ENCODE results near the gene DLX1.
A peak's percentile ranks its signal among the peaks of the same experiment; 100 is the strongest.
"Not testable (repeated sequence)": the region's sequence is repeated elsewhere in the genome, so short reads cannot be mapped to it uniquely, and the experiment has no call there.

Gene DLX1

DNA sequence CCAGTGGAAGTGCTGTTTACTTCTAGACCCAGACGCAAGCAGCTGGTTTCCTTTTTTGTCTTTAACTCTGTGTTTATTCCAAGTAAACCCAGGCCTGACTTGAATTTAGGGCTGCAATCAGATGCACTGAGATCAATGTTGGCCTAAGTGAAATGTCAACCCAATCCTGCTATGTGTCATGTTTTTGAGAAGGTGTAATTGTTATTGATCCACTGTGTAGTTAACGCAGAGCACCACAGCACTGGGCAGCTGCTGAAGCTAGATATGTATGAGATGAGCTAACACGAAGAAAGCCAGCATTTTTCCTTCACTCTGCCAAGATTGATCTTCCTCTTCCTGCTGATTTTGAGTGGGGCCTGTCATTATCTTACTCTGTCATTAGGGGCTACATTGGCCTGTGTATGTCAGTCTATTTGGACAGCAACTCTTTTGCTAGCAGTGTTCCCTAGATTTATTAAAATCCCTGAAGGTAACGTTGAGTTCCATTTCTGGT is 18.9 kb upstream of the DLX1 start:
- DNase-seq: no peak

GRCh38 chr2:172067905-172068304 is 17.4 kb upstream of the DLX1 start:
- DNase-seq: not testable (repeated sequence)

DNA sequence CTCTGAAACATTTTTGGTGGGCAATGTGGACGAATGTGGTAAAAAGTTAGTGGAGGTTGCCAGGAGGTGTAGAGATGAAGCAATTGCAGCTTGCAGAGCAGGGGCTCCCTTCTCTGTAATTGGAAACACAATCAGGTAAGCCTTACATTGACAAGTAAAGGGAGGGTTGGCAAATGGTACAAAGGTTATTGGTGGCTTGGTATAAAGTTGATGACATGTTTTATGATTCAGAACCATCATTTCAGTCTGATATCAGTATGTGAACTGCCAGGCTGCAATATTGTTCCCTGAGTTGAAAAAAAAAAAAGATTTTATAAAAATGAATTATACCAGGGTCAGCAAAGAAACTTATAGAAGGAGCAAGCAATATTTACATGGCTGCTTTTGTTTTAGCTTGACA is 14.4 kb upstream of the DLX1 start:
- no peak for DNase-seq

- DNase-seq: no peak
These were observed 13.0 kb upstream of the DLX1 start for GRCh38 chr2:172072303-172072702.

DNA sequence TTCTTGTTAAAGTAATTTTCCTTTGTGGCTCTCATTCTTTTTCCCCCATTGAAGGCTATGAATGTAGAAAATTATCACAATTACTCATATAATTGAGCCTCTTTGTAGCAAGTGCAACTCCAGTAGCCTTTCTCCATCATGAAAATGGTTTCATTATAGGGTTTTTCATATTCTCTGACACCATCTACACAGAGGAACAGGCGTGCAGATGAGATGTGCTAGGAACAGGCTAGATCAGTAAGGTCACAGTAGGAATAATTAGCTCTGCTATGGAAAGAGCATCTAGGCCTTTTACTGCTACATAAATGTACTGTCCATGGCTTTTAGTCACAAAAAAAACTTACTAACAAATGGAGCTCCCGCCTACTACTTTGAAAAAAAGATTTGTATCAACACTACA is 12.6 kb upstream of the DLX1 start:
- no peak for DNase-seq

- no peak for DNase-seq
These were observed 11.8 kb upstream of the DLX1 start for GRCh38 chr2:172073518-172073917.

DNA sequence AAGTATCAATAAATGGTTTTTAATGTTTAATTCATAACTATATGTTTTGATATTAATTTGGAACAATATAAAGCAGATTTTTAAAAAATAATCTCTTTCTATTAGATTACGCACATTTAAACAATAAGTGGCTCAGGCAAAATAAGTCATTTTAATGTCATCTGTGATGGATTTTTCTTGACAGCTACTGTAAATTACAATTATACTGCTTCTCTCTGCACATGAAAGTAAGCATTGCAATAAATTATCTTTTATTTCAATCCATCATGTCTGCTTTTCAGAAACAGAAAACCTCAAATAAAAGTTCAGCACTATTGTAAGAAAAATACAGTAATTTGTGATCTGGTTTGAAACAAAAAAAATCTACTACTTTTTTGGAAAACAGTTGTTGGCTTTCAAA is 11.1 kb upstream of the DLX1 start:
- no peak for DNase-seq

DNA sequence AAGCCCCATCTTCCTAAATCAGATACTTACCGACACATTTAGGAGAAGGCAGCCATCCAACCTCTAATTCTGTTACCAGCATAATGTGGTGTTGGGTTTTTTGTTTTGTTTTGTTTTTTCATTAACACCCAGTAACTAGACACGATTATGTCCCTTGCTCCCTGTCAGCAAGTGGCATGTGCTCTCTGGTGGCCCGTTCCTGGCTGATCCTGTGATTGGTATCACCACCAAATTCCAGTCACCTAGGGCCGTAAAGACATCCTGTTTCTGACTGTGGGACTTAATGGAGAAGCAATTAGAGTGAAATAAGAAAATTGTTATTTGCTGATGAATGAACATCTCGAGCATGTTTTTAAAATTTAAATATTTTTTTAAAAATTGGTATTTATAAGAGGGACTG is 5.9 kb upstream of the DLX1 start:
- no peak for DNase-seq

GRCh38 chr2:172079838-172080640 is 5.3 kb upstream of the DLX1 start:
- DNase-seq: no peak

DNA sequence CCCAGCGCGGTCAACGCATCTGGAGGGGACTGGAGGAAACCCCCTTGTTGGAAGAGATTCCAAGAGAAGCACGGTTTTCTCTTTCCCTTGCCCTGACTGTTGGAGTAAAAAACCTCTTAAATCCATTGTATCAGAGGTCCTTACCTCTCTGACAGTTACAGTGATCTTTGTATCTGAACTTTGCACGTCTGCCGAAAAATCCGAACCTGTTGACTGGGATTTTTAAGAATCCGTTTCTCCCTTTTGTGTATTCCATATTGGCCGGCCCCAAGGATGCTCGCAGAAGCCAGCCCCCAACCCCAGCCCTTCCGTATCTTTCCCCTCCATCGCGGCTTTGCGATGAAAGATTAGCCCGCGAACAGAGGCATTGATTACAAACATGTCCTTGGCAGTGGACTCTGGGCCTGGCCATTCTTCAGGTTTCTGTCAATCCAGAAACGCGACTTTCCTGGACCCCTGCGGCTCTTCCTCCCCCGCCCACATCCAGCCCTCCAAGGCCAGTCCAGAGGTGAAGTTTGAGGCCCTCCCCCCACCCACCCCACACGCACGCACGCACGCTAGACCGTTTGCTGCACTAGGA is 4.6 kb upstream of the DLX1 start:
- DNase-seq: no peak

GRCh38 chr2:172081221-172082022 is 3.9 kb upstream of the DLX1 start:
- DNase-seq: no peak

- DNase-seq: no peak
These were observed 3.0 kb upstream of the DLX1 start for GRCh38 chr2:172082105-172082943.

DNA sequence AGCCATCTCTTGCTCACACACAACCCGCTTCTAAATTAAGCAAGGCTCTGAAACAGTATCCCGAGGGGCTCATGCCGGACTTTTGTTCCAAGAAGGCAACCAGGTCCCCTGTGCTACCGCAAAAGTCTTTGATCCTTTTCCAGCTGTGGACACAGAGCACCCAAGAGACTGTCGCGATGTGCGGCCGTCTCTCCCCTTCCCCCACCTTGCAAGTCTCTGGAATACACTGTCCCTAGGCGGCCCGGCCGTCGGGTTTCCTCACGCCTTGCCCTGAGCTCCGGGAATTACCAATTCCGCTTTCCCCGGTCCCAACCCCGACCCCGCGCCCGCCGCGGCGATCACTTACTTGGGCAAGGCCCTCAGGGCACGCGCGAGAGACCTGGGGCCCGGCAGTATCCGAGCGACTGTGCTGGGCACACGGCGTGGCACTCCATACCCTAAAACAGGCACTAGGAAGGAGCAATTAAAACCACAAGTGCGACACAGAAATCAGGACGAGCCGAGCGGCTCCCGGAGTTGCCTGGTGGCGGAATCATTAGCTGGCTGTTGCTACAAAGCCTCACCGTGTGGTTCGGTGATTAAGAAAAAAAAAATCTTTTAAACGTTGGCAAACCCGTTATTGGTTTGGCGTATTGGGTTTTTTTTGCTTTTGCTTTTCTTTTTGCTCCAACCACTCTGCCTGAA is 2.2 kb upstream of the DLX1 start:
- no peak for DNase-seq

DNA sequence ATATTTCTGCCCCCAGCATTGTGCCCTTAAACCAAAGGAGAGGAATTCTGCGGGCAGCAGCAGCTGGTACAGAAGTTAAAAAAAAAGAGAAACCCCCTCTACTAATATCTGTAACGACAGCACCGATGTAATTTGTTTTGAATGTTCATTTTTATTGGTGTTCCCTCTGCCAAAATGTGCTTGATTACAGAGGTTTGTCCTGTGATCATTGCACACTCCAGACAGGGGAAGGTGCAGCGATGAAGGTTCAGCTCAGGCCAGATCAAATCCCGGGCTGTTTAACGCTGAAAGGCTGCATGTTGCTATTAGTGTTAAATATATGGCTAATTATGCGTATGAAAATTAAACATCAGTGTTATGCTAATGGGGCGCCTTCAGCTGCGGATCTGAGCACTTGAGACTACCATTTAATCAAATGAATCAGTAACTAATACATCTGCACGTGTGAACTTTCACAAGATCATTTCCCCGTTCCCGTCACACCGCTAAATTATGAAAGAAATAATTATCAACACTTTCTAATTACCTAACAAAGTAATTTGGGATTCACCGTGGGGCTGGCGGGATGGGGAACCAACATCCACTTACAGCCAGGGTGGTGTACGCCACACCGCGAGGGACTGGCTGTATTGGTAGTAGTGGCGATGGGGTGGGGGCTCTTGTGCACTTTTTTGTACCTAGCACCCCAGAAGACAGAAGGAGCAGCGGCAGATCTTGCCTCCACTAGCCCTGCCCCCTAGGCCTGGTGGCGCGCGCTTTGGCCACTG is 1.5 kb upstream of the DLX1 start:
- no peak for DNase-seq

GRCh38 chr2:172084395-172084644 is 987 bp upstream of the DLX1 start:
- DNase-seq: no peak

- peak; percentile 74 for DNase-seq
These were observed 455 bp upstream of the DLX1 start for GRCh38 chr2:172084645-172085459.

DNA sequence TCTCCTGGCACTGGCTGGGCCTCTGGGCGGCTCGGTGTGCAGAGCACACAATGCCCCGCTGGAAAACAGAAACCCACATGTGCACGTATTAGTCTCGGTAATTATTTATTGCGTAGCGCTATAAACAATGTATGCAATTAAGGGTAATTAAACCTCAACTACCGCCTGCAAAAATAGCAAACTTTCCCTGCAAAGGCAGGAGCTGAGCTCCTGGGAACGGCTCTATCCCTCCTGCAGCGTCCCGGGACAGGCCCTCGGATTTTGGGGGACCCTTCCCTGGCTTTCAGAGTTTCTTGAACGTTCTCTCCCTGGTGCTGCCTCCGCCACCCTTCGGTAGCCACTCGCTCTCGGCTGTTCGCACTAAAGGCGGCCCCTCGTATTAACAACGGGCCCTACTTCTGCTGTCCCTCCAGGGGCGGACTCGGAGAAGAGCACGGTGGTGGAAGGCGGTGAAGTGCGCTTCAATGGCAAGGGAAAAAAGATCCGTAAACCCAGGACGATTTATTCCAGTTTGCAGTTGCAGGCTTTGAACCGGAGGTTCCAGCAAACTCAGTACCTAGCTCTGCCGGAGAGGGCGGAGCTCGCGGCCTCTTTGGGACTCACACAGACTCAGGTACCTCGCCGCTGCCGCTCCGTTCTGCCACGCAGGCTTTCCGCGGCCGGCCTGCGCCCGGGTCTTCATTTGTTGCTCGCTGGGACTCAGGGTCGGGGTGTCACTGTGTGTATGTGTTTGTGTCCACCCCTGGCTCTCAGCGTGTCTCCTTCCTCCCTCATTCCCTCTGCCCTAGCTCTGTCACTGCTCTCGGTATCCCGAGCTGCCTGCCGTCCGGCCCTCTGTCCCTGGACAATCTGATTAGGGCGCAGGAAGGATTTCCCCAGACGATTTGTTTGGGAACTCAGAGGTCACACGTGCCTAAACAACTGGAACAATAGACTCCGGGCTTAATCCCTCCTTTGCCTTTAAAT is 1.2 kb downstream of the DLX1 start:
- no peak for DNase-seq

DNA sequence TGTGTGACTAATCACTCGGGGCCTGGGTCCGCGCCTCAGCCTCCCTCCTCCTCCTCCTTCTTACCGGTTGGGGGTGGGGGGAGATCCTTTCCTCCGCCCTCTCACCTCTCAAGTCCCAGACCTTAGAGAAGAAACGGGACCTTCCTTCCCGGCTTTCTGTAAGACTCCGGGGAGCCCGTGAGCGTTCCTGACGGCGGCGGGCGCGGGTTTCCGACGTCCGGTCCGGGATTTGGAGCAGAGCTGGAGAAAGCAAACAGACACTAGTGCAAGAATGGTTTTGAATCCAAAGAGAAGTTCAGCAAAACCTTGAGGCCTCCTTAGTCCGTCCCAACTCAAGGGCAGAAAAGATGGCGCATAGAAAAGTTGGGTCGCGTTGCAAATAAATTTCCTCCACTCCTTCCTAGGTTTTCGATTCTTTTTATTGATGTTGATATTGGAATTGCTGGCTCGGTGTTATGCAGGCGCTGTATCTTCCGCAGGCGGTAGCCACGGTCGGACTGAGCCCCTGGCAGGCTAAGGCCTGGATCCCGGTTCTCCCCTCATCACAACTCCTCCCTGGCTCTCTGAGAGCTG is 2.0 kb downstream of the DLX1 start:
- DNase-seq: no peak

GRCh38 chr2:172087780-172088244 is 2.5 kb downstream of the DLX1 start:
- DNase-seq: no peak
